Left kidney (tissue), 2 donors: ENCODE measurements around the gene PROCA1. TPM values are rescaled to one million over a fixed set of nuclear protein-coding genes. Genes with fewer than 3 reads are reported as not detected.

Source experiments
- DNase-seq: peaks from one replicate; pipeline ENCODE4 v3.0.0-alpha.2; 2013
- polyA plus RNA-seq: library from polyadenylated mRNA; unstranded; fragments of 120-200 nt; gene quantifications from one replicate; pipeline ENCODE4 v1.2.1, GENCODE V29; 2013; ENCODE audit not compliant: insufficient read length

The PROCA1 gene
- polyA plus RNA-seq, 1 donor, result 10.4 TPM

GRCh38 chr17:28707339-28707720, 4.4 kb downstream of the PROCA1 start:
- DNase-seq, result no peak

- no peak for DNase-seq
Measured at GRCh38 chr17:28706471-28707338, 5.0 kb downstream of the PROCA1 start.

- DNase-seq, result no peak
Measured at GRCh38 chr17:28705728-28706334, 5.9 kb downstream of the PROCA1 start.

GRCh38 chr17:28705074-28705659, 6.5 kb downstream of the PROCA1 start:
- DNase-seq, result no peak

- DNase-seq, result no peak
Measured at GRCh38 chr17:28704219-28704858, 7.3 kb downstream of the PROCA1 start.

- DNase-seq, result no peak
Measured at GRCh38 chr17:28703552-28704218, 8.0 kb downstream of the PROCA1 start.

GRCh38 chr17:28702752-28703150, 8.9 kb downstream of the PROCA1 start:
- no peak for DNase-seq

GRCh38 chr17:28702026-28702751, 9.5 kb downstream of the PROCA1 start:
- no peak for DNase-seq

GRCh38 chr17:28700830-28701492, 10.7 kb downstream of the PROCA1 start:
- no peak for DNase-seq

- DNase-seq, result no peak
Measured at GRCh38 chr17:28700278-28700677, 11.4 kb downstream of the PROCA1 start.

- DNase-seq, result no peak
Measured at GRCh38 chr17:28698253-28698941, 13.3 kb downstream of the PROCA1 start.

GRCh38 chr17:28693869-28694268, 17.8 kb downstream of the PROCA1 start:
- no peak for DNase-seq

GRCh38 chr17:28689011-28689410, 22.7 kb downstream of the PROCA1 start:
- DNase-seq, result no peak

GRCh38 chr17:28688481-28688880, 23.2 kb downstream of the PROCA1 start:
- DNase-seq, result no peak

GRCh38 chr17:28686296-28686695, 25.4 kb downstream of the PROCA1 start:
- no peak for DNase-seq

- no peak for DNase-seq
Measured at GRCh38 chr17:28685366-28685765, 26.3 kb downstream of the PROCA1 start.

- DNase-seq, result peak; percentile 31
Measured at GRCh38 chr17:28684963-28685362, 26.7 kb downstream of the PROCA1 start.

GRCh38 chr17:28682655-28683054, 29.0 kb downstream of the PROCA1 start:
- DNase-seq, result no peak

GRCh38 chr17:28675980-28676379, 35.7 kb downstream of the PROCA1 start:
- no peak for DNase-seq

GRCh38 chr17:28675490-28675889, 36.2 kb downstream of the PROCA1 start:
- no peak for DNase-seq
